ENCODE data around the gene PKNOX2.

The PKNOX2 gene

GRCh38 chr11:125173027-125173426, 8.5 kb downstream of the PKNOX2 start:
- DNase-seq (ENCODE audit: low read depth), result no peak
- TF ChIP-seq CTCF (IDR thresholded peaks at IDR 0.05; ENCODE audit: low read length, missing control alignments), result no peak
- no peak overlapping the region for H3K4me3 ChIP-seq (replicated peaks; ENCODE audit: low read depth, low read length)

GRCh38 chr11:125173556-125173955, 9.0 kb downstream of the PKNOX2 start:
- no peak for TF ChIP-seq CTCF (IDR thresholded peaks at IDR 0.05; ENCODE audit: low read length, missing control alignments)
- H3K4me3 ChIP-seq (replicated peaks; ENCODE audit: low read depth, low read length), result no peak overlapping the region
- DNase-seq (ENCODE audit: low read depth), result no peak

GRCh38 chr11:125174057-125174456, 9.5 kb downstream of the PKNOX2 start:
- no peak for TF ChIP-seq CTCF (IDR thresholded peaks at IDR 0.05; ENCODE audit: low read length, missing control alignments)
- no peak for DNase-seq (ENCODE audit: low read depth)
- H3K4me3 ChIP-seq (replicated peaks; ENCODE audit: low read depth, low read length), result no peak overlapping the region

- DNase-seq (ENCODE audit: low read depth), result no peak
- H3K4me3 ChIP-seq (replicated peaks; ENCODE audit: low read depth, low read length), result no peak overlapping the region
- no peak for TF ChIP-seq CTCF (IDR thresholded peaks at IDR 0.05; ENCODE audit: low read length, missing control alignments)
Observed at GRCh38 chr11:125174686-125175085, 10.1 kb downstream of the PKNOX2 start.

GRCh38 chr11:125175166-125175565, 10.6 kb downstream of the PKNOX2 start:
- DNase-seq (ENCODE audit: low read depth), result no peak
- no peak for TF ChIP-seq CTCF (IDR thresholded peaks at IDR 0.05; ENCODE audit: low read length, missing control alignments)
- H3K4me3 ChIP-seq (replicated peaks; ENCODE audit: low read depth, low read length), result no peak overlapping the region

- TF ChIP-seq CTCF (IDR thresholded peaks at IDR 0.05; ENCODE audit: low read length, missing control alignments), result no peak
- H3K4me3 ChIP-seq (replicated peaks; ENCODE audit: low read depth, low read length), result no peak overlapping the region
- no peak for DNase-seq (ENCODE audit: low read depth)
Observed at GRCh38 chr11:125175896-125176575, 11.5 kb downstream of the PKNOX2 start.

- no peak for TF ChIP-seq CTCF (IDR thresholded peaks at IDR 0.05; ENCODE audit: low read length, missing control alignments)
Observed at GRCh38 chr11:125176866-125177265, 12.3 kb downstream of the PKNOX2 start.

More at GRCh38 chr11:125176866-125177265, 12.3 kb downstream of the PKNOX2 start:
- DNase-seq (ENCODE audit: low read depth), result no peak
- no peak overlapping the region for H3K4me3 ChIP-seq (replicated peaks; ENCODE audit: low read depth, low read length)

Data from fibroblast of pulmonary artery (primary cell).